Stimulated activated naive CD4-positive, alpha-beta T cell treated with Interleukin-2 at 50 U/mL for 16 hours (primary cell): ENCODE results near the gene METRN.
A peak's percentile ranks its signal among the peaks of the same experiment; 100 is the strongest.

ENCODE experiments used
- DNase-seq: peaks from one replicate; lab custom pipeline; 2025; lab: John Stamatoyannopoulos, UW

METRN gene

DNA sequence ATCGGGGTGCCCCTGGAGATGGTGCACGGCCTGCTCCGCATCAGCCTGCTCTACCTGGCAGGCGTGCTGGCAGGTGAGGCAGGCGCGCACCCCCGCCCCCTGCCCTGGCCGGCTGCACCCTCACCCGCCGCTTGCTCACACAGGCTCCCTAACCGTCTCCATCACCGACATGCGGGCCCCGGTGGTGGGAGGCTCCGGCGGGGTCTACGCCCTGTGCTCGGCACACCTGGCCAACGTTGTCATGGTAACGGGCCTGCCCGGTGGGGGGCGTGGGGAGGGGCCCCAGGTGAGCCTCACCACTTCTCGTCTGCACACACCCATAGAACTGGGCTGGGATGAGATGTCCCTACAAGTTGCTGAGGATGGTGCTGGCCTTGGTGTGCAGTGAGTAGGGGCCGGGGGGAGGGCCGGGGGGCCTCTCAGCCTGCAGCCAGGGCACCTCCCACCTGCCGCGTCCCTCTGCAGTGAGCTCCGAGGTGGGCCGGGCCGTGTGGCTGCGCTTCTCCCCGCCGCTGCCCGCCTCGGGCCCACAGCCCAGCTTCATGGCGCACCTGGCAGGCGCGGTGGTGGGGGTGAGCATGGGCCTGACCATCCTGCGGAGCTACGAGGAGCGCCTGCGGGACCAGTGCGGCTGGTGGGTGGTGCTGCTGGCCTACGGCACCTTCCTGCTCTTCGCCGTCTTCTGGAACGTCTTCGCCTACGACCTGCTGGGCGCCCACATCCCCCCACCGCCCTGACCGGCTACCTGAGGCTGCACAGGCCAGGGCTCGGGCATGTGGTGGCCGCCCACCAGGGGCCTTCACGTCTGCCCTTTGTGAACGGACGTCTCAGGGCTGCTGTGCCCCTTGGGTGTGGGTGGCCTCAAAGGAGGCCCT lies 37.4 kb upstream of the METRN start:
- DNase-seq: no peak

DNA sequence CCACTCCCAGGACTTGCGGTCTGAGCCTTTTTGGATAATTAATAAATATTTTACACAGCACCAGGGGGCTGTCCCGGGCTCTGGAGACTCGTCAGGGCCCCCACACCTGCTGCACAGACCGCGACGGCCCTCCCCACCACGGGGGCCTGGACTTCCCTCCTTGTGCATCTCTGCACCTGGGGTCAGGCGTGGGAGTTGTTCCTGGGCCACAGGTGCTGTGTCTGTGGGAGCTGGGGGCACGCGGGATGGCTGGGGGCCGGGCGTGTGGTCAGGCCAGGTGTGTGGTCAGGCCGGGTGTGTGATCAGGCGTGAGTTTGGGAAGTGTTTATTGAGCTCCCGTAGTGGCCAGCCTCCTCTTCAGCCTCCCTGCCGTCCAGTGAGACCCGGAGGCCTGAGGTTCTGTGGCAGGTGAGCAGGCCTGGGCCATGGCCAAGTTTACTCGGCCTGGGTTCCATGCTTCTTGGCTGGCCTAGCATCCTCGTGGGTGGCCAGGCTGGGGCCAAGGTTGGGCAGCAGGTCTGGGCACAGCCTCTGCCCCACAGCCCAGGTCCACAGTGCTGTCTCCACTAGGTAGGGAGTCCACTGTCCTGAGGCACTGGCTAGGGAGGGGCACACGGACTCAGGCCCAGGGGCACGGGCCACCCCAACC lies 36.6 kb upstream of the METRN start:
- no peak for DNase-seq

DNA sequence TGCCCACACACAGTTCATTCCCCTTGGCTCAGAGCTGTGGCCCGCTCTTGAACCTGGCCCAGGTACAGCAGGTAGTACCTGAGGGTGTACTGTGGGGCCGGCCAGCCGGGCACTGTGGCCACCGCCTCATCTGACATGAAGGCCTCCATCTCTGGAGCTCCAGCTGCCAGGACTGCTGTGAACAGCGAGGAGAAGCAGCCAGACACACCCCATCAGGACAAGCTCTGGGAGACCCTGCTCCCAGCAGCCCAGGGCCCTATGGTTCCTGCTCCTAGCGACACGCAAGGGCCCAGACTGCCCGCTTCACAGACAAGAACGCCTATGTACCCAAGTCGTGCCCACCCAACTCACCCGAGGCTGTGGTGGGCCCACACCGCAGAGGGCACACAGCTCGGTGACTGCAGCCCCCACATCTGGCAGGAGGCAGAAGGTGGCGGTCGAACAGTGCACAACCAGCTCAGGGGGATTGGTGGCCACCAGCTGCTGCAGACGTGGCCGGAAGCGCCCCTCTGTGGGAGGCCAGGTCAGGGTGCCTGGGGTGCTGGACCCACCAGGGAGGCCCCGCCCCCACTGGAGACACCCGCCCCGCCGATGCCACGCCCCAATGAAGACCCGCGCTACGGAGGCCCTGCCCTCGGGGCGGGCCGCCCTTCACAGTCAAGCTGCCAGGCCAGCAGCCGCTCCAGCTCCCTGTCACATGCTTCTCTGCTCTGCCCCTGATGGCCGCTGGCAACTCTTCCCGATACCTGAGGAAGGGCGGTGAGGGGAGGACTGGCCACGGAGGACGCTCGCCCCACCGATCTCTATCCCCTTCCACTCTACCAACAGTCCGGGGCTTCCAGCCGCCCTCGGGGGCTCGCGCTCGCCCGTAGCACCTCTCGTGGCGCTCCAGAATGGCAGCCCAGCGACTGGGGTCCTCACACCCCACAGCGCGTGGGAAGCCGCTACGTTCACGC lies 35.8 kb upstream of the METRN start:
- DNase-seq: peak; percentile 35

DNA sequence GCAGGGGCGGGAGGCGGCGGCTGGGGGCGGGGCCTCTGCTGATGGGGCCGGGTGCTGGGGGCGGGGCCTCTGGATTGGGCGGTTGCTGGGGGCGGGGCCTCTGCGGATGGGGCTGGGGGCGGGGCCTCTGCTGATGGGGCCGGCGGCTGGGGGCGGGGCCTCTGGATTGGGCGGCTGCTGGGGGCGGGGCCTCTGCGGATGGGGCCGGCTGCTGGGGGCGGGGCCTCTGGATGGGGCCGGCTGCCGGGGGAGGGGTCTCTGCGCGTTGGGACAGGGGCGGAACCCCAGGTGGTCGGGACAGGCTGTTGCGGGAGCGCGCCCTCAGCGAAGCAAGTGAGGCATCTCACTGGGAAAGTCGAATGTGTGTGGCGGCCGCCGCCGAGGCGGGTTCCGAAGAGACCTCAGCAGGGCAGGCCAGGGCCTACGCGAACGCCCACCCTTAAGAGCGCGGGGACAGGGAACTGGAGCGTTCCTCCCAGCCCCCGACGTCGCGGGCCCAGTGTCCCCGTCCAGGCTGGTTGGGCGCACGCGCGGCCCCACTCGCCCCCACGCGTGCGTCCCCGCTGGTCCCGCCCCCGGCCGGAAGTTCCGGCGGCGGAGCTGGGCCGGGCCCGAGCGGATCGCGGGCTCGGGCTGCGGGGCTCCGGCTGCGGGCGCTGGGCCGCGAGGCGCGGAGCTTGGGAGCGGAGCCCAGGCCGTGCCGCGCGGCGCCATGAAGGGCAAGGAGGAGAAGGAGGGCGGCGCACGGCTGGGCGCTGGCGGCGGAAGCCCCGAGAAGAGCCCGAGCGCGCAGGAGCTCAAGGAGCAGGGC lies 34.9 kb upstream of the METRN start, which contains the start of gene STUB1:
Gene STUB1 (plus strand): TSS at position 597 of the 811 bp plus-strand sequence. CDS start 116 bp downstream, at position 713.
- DNase-seq: peak; percentile 91

DNA sequence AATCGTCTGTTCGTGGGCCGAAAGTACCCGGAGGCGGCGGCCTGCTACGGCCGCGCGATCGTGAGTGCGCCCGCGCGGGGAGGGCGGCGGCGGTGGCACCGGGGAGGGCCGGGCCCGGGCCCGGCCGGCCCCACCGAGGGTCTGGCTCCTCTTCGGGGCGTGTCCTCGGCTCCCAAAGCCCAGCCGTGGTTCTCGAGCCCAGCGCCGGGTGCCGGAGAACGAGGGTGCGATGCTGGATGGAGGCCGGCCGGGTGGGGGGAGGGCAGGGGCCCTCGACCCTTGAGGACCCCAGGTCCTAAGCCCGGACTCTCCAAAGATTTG lies 34.3 kb upstream of the METRN start:
- DNase-seq: no peak

DNA sequence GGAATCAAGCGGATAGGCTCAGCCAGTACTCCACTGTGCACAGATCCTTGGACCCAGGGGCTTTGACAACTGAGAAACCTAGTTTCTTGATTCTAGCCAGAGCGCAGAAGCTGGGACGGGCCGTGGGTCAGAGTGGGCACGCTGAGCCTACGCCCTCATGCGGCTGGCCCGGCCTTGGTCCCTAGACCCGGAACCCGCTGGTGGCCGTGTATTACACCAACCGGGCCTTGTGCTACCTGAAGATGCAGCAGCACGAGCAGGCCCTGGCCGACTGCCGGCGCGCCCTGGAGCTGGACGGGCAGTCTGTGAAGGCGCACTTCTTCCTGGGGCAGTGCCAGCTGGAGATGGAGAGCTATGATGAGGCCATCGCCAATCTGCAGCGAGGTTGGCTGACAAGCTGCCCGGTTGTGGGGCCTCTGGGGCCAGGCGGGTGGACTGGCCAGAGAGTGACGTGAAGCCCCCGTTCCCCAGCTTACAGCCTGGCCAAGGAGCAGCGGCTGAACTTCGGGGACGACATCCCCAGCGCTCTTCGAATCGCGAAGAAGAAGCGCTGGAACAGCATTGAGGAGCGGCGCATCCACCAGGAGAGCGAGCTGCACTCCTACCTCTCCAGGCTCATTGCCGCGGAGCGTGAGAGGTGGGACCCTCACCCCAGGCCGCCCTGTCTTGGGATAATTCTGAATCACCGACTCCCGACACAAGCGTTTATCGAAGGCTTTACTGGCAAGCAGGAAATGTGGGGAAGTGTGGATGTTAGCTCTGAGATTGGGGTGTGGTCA lies 33.8 kb upstream of the METRN start:
- no peak for DNase-seq

DNA sequence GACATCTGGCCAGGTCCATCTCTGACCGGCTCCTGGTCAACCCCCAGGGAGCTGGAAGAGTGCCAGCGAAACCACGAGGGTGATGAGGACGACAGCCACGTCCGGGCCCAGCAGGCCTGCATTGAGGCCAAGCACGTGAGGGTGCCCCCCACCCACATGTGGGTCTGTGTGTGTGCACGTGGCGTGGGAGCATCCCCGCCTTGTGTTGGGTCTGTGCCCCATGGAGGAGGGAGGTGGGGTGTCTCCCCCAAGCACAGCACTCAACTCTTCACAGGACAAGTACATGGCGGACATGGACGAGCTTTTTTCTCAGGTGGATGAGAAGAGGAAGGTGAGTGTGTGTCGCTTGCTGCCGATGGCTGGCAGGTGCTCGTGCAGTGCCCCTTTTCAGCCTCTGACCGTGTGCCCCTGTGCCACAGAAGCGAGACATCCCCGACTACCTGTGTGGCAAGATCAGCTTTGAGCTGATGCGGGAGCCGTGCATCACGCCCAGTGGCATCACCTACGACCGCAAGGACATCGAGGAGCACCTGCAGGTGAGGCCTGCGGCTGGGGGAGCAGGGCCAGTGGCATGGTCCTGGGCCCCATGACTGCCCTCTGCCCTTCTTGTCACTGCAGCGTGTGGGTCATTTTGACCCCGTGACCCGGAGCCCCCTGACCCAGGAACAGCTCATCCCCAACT lies 33.0 kb upstream of the METRN start:
- DNase-seq: no peak

DNA sequence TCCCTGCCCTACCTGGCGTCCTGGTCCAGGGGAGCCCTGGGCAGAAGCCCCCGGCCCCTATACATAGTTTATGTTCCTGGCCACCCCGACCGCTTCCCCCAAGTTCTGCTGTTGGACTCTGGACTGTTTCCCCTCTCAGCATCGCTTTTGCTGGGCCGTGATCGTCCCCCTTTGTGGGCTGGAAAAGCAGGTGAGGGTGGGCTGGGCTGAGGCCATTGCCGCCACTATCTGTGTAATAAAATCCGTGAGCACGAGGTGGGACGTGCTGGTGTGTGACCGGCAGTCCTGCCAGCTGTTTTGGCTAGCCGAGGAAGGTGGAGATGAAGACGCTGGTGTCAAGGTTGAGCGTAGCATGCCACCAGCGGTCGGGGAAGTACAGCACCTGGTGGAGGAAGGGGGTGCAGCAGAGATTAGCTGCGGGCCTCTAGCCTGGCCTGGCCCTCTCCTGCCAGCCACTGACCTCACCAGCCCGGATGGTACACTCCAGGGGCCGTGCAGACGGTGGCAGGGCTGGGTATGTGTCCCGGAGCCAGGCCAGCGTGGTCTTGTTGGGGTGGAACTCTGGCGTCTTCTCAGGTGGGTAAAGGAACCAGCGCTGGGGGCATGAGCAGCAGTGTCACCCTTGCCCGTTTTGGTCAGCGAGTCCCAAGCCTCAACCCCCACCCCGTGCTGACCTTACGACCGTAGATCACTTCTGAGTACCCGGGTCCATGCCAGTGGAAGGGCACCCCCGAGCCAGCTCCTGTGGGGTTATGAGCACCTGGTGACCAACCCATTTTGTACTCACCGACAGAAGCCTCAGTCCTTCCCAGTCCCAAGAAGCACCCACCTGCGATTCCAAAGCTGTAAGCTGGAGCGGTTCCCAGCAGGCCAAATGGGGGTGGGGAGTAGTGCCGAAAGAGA lies 32.2 kb upstream of the METRN start:
- no peak for DNase-seq

DNA sequence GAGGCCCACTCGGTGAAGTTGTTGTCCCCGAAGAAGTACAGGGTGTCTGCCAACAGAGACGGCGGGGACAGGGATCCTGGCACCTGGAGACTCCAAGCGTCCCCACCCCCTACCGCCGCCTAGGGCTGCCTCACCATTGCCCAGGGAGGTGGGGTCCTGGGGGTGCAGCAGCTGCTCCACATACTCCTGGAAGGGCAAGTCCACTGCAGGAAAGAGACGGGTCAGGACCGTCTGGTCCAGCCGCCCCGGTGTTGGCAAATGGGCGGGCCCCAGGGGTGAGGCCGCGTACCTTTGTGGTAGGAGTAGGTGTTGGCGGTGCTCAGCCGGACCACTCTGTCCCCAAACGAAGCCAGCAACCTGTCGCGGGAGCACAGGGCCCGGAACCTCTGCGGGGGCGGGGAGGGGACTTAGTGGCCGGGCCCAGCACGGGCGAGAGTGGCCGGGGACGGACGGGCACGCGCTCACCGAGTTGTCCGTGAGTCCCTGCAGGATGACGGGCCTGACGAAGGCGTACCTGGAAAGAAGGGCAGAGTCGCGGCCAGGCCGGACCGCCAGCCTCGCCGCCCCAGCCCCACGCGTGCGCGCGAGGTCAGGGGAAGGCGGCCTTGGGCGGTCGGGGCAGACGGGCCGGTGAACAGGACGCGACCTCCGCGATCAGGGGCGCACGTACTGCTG lies 31.4 kb upstream of the METRN start:
- no peak for DNase-seq

DNA sequence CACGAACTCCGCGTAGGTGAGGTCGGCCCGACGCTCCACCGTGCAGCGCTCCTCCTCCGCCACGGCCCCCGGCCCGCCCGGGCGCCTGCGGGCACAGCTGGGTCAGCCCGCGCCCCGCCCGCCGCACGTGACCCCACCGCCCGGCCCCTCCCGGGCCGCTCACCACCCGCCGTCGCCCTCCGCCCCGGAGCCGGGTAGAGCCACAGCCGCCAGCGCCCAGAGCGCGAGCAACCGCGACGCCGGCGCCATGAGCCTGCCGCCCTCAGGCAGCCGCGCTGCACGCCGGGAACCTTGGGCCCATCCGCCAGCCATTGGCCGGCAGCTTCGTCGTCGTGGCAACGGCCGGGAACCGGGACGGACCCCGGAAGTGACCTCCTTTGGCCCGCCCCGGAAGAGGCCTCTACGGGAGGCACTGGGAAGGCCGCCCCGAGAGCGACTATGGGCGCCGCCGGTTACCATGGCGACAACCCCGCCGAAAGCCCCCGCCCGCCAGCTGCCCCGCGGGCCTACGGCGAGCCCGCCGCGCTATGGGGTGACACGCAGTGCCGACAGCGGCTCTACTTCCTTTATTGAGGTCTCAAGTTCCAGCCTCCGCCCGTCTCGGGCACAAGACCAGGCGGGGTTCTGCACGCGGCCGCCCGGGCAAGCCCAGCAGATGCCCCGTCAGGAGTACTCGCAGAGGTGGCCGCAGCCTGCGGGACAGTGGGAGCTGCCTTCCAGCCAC lies 30.7 kb upstream of the METRN start, which contains the start of gene JMJD8:
Gene JMJD8 (minus strand): TSS at position 264 of the 724 bp plus-strand sequence. CDS start 15 bp downstream, at position 249.
- peak; percentile 97 for DNase-seq

DNA sequence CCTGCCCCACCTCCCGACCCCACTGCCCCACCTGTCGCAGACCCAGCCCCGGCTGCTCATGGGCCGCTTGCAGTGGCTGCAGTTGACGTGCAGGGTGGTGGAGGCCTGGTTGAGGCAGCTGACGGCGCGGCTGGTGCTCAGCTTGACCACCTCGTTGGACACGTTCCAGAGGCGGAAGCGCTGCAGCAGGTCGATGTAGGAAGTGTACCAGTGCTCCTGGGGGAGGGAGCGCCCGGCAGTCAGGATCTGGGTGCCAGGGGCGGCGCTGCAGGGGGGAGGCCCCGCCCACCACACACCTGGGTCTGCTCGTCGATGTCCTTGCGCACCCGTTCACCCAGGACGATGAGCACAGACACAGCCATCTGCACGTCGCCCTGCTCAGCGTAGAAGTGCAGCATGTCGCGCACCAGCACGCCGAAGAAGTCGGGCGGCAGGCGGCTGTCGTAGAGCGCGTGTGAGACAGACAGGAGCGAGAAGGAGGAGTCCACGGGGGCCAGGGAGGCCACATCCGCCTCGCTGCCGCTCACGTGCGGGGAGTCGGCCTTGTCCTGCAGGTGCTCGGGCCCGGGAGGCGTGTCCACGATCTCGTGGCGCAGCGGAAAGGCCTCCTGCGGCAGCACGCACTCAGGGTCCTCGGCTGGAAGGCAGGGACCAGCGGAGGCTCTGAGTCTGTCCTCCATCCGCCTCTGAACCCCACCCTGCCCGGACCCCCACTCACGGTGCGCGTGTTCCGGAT lies 29.8 kb upstream of the METRN start:
- no peak for DNase-seq

DNA sequence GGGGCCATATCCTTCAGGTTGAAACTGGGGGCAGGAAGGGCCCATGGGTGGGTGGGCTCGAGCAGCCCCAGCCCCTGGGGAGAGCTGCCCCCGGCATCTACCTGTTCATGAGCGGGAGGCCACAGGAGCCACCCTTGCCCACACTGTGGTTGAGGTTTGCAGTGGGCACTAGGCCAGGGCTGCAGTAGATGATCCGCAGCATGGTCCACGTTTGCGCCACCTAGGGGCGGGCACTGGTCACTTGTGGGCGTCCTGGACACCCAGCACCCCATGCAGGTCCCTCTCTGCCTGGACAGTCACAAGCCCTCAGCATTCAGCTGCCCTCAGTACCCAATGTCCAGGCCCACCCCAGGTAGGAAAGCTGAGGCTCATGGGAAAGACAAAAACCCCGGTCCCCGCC lies 29.0 kb upstream of the METRN start:
- no peak for DNase-seq

DNA sequence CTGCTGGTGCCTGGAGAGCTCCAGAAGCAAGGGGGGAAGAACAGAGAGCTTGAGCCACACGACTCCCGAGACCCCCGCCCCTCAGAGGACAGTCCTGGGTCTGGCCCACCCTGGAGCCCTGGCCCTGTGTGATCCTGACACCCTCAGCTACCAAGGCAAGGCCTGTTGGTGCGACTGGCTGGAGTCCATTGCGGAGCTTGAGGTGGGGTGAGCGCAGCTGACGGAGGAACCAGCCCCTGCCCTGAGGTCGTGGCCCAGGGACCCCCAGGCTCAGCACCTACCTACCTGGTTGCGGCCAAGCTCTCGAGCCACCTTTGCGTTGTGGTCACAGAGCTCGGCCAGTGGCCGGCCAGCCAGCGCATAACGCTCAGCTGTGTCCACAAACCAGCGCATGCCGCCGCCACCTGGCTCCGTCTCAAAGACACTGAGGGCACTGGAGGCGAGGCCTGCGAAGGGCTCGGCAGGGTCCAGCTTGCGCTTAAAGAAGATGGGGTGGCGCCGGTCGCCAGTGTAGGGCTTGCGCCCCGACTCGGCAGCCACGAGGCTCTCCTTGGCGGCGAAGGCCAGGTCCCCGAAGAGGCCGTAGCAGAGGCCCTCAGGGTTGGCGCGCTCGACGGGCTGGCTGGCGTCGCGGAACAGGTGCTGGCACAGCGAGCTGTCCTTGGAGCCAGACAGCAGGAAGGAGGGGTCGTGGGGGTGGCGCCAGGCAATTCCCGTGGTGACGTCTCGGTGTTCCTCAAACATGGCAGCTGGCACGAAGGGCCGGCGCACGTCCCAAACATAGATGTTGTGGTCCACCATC lies 28.3 kb upstream of the METRN start:
- no peak for DNase-seq

DNA sequence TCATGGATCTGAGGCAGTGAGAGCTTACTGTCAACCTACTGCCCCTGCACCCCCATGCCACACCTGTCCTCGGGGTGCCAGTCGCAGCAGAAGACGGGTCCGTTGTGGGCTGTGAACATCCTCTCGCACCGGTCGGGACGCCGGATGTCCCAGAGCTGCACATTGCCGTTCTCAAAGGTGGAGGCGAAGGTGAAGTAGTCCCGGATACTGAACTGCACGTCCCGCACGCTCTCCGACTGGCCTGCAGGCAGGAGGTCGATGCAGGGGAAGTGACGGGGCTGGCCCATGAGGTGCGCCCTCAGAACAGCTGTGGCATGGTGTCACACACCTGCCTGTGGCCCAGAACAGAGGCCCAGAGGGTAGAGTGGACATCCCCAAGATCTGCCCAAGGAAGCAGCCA lies 27.4 kb upstream of the METRN start:
- no peak for DNase-seq

DNA sequence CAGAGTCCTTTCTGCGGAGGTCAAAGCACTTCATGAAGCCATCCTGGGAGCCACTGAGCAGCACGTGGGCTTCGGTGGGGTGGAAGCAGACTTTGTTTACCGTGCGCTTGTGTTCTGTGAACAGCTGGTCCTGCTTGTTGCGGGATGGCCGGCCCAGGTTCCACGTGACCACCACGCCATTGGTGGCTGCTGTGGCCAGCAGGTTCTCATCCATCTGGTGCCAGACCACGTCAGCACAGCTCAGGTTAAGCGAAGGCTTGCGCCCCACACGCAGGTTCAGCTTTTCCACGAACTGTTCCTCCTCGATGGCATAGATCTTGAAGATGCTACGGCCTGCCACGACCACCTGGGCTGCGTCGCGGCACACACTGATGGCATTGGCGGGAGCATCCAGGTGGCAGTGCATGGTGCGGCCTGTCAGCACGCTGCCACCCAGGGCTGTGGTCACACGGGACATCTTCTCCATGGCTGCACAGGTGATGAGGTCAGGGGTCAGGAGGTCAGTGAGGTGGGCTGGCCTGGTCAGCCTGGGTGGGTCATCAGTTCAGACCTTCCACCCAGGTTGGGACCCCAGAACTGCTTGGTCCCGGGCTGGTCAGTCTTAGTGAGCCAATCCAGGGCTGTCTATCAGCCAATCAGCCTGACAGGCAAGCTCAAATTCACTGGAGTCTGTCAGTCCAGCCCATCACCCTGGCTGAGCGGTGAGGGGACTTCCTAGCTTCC lies 25.6 kb upstream of the METRN start:
- DNase-seq: no peak
